Mammary epithelial cell (primary cell): ENCODE measurements around the gene ZNF621.

Source experiments
- EZH2 ChIP-seq: IDR thresholded peaks from 2 replicates; pipeline ENCODE4 v1.6.1; 2012; ENCODE audit warnings: low read length, inconsistent platforms, borderline replicate concordance
- TF ChIP-seq, protein P1 (sequence below), 2 donors: IDR thresholded peaks in 1 of 2; conservative IDR thresholded peaks in 1 of 2; 2 replicates each; pipeline ENCODE4 v1.5.1; 2011 to 2012; ENCODE audit warnings: inconsistent platforms in 2 of 2, low read length in 2 of 2, mild to moderate bottlenecking in 2 of 2, control low read depth in 1 of 2, low read depth in 1 of 2; ENCODE audit not compliant: insufficient read depth in 1 of 2; ENCODE audit errors: extremely low read depth in 1 of 2

DNA sequence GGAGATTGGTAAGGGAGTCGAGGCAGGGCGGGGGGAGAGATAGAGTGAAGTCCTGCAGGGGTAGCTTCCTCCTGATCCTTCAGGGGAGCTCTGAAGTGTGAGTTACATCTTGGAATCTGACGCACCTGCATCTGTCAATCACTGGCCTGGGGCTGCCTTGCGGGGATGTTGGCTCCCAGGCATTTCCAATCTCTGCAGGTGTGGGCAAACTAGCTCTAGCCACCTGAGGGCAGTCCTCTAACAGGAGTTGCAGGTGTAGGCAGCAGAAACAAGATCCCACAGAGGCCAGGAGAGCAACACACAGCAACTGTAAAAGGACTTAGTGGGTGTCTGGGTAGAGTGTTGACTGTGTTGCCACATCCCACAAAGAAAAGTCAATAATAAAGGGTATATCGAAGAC is 63.6 kb downstream of the ZNF621 start:
- TF ChIP-seq, protein P1, sequence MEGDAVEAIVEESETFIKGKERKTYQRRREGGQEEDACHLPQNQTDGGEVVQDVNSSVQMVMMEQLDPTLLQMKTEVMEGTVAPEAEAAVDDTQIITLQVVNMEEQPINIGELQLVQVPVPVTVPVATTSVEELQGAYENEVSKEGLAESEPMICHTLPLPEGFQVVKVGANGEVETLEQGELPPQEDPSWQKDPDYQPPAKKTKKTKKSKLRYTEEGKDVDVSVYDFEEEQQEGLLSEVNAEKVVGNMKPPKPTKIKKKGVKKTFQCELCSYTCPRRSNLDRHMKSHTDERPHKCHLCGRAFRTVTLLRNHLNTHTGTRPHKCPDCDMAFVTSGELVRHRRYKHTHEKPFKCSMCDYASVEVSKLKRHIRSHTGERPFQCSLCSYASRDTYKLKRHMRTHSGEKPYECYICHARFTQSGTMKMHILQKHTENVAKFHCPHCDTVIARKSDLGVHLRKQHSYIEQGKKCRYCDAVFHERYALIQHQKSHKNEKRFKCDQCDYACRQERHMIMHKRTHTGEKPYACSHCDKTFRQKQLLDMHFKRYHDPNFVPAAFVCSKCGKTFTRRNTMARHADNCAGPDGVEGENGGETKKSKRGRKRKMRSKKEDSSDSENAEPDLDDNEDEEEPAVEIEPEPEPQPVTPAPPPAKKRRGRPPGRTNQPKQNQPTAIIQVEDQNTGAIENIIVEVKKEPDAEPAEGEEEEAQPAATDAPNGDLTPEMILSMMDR (conservative IDR thresholded peaks at IDR 0.05 in 1 of 2, IDR thresholded peaks at IDR 0.05 in 1 of 2; ENCODE audit: extremely low read depth in 1 of 2, insufficient read depth in 1 of 2, low read depth in 1 of 2, low read length in 2 of 2): peak; percentile 55 to 67
- TF ChIP-seq EZH2: no peak
